Sigmoid colon (tissue), 7 donors: ENCODE data around the gene GNA12. TPM values are rescaled to one million over a fixed set of nuclear protein-coding genes. Genes with fewer than 3 reads are reported as not detected.

Source experiments
- DNase-seq: peaks from one replicate; pipeline ENCODE4 v3.0.0-alpha.2; 2019
- H3K27ac ChIP-seq, 4 donors: fragments of 200-600 bp; sonication (generic); one replicate each; pipeline ENCODE4 v1.5.1; 2016 to 2019; ENCODE audit warnings: mild to moderate bottlenecking in 1 of 4
- H3K27me3 ChIP-seq, 3 donors: fragments of 200-600 bp; sonication (generic); one replicate each; pipeline ENCODE4 v1.5.1; 2019; ENCODE audit warnings: mild to moderate bottlenecking in 1 of 3
- H3K36me3 ChIP-seq, 4 donors: fragments of 200-600 bp; sonication (generic); one replicate each; pipeline ENCODE4 v1.5.1; 2016 to 2019
- H3K4me1 ChIP-seq, 4 donors: fragments of 200-600 bp; sonication (generic); one replicate each; pipeline ENCODE4 v1.5.1; 2017 to 2019
- H3K4me3 ChIP-seq, 4 donors: fragments of 200-600 bp; sonication (generic); one replicate each; pipeline ENCODE4 v1.5.1; 2017 to 2019; ENCODE audit warnings: mild to moderate bottlenecking in 2 of 4, moderate library complexity in 1 of 4
- H3K9me3 ChIP-seq, 4 donors: fragments of 200-600 bp in 3 of 4; sonication (generic) in 3 of 4; one replicate each; pipeline versions ENCODE4 v1.5.1 to v1.6.1; 2013 to 2019
- CTCF ChIP-seq, 4 experiments: fragments of 450-650 bp in 3 of 4; fragments of 200-600 bp in 1 of 4; IDR thresholded peaks; one replicate each; pipeline ENCODE4 v1.5.1; 2016 to 2019; ENCODE audit warnings: antibody characterized with exemption in 4 of 4, mild to moderate bottlenecking in 3 of 4, moderate library complexity in 2 of 4
- EP300 ChIP-seq, 4 donors: sonication (generic); formaldehyde crosslinking; IDR thresholded peaks; one replicate each; pipeline ENCODE4 v1.6.1; 2017; ENCODE audit warnings: antibody characterized with exemption in 4 of 4
- POLR2A ChIP-seq, 2 donors: fragments of 450-650 bp; IDR thresholded peaks; one replicate each; pipeline ENCODE4 v1.6.1; 2016; ENCODE audit warnings: antibody characterized with exemption in 2 of 2, mild to moderate bottlenecking in 2 of 2, moderate library complexity in 2 of 2
- POLR2AphosphoS5 ChIP-seq, 4 donors: sonication (generic); formaldehyde crosslinking; IDR thresholded peaks; one replicate each; pipeline ENCODE4 v1.6.1; 2017; ENCODE audit warnings: antibody characterized with exemption in 4 of 4
- WGBS, 2 donors: extraction: QIAGEN DNeasy Blood & Tissue Kit; methylation state at CpG; one replicate each; pipeline ENCODE4 v1.1.7; 2013; 5-methylcytosine and 5-hydroxymethylcytosine counted together
- intact Hi-C: fragments of 100-400 bp; cut with DNase I; formaldehyde crosslinking; loops from one replicate; pipeline ENCODE4 v1.15.1; 2023
- polyA plus RNA-seq, 3 donors: library from polyadenylated mRNA; stranded (reverse); fragments of 200-250 nt; gene quantifications; one replicate each; pipeline ENCODE4 v1.2.3, GENCODE V29; 2013
- total RNA-seq, 4 donors: library from RNA; depleted of rRNA; stranded (reverse); fragments of >200 nt; gene quantifications; one replicate each; pipeline ENCODE4 v1.1.0, GENCODE V29; 2016
- donor health status: healthy with polysubstance abuse.
- donor health status: Bipolar disorder and iron deficiency.
- donor health status: healthy.

The GNA12 gene
- total and polyA plus RNA-seq, 7 donors = 13.2 to 46.5 (median 22.0) TPM

- no peak for DNase-seq
Measured at GRCh38 chr7:2880874-2881533, 36.9 kb upstream of the GNA12 start.

GRCh38 chr7:2880051-2880450 is 35.9 kb upstream of the GNA12 start:
- Histone ChIP-seq H3K36me3 (no peaks in the 10 kb centered on the region), H3K4me3 (no peak overlapping the region), H3K9me3 (no peaks in the 10 kb centered on the region), H3K4me1 (peaks cover 0 to 6% (median 2%) of the 10 kb centered on the region in 4 donors), H3K27me3 (no peaks in the 10 kb centered on the region), H3K27ac (no peak overlapping the region)
- TF ChIP-seq CTCF (IDR thresholded peaks at IDR 0.05) = no peak
- no peak for TF ChIP-seq EP300 (IDR thresholded peaks at IDR 0.05)
- TF ChIP-seq POLR2AphosphoS5 (IDR thresholded peaks at IDR 0.05) = no peak
- no peak for TF ChIP-seq POLR2A (IDR thresholded peaks at IDR 0.05)
- intact Hi-C loops = no loop called here
- no peak for DNase-seq
- 73 to 77% methylated on average over 8 of the region's 8 CpGs for WGBS, 2 donors

More at GRCh38 chr7:2880874-2881533, 36.9 kb upstream of the GNA12 start:
- no peaks in the 10 kb centered on the region for H3K9me3 ChIP-seq
- no peak for TF ChIP-seq EP300 (IDR thresholded peaks at IDR 0.05)
- no peak for TF ChIP-seq POLR2A (IDR thresholded peaks at IDR 0.05)
- TF ChIP-seq POLR2AphosphoS5 (IDR thresholded peaks at IDR 0.05) = no peak
- TF ChIP-seq CTCF (IDR thresholded peaks at IDR 0.05) = no peak
- H3K27ac ChIP-seq = no peak overlapping the region
- H3K4me1 ChIP-seq = peaks cover 0 to 6% (median 2%) of the 10 kb centered on the region in 4 donors
- no peaks in the 10 kb centered on the region for H3K27me3 ChIP-seq
- no peak overlapping the region for H3K4me3 ChIP-seq
- 60 to 81% methylated on average over 18 of the region's 18 CpGs for WGBS, 2 donors
- intact Hi-C loops = no loop called here
- no peaks in the 10 kb centered on the region for H3K36me3 ChIP-seq

- no peaks in the 10 kb centered on the region for H3K27me3 ChIP-seq
- 91 to 92% methylated on average over 8 of the region's 8 CpGs for WGBS, 2 donors
- DNase-seq = no peak
- H3K4me1 ChIP-seq = peaks cover 0 to 6% (median 2%) of the 10 kb centered on the region in 4 donors
- H3K27ac ChIP-seq = no peak overlapping the region
- H3K36me3 ChIP-seq = no peaks in the 10 kb centered on the region
- H3K4me3 ChIP-seq = no peak overlapping the region
- no peak for TF ChIP-seq POLR2AphosphoS5 (IDR thresholded peaks at IDR 0.05)
- H3K9me3 ChIP-seq = no peaks in the 10 kb centered on the region
- intact Hi-C loops = no loop called here
Measured at GRCh38 chr7:2879354-2879753, 35.2 kb upstream of the GNA12 start.

GRCh38 chr7:2878306-2878705 is 34.2 kb upstream of the GNA12 start:
- no peaks in the 10 kb centered on the region for H3K4me1 ChIP-seq
- no peak overlapping the region for H3K4me3 ChIP-seq
- no peak for DNase-seq
- no peaks in the 10 kb centered on the region for H3K9me3 ChIP-seq
- H3K36me3 ChIP-seq = no peaks in the 10 kb centered on the region
- H3K27me3 ChIP-seq = no peaks in the 10 kb centered on the region
- no peak for TF ChIP-seq CTCF (IDR thresholded peaks at IDR 0.05)
- TF ChIP-seq POLR2AphosphoS5 (IDR thresholded peaks at IDR 0.05) = no peak
- TF ChIP-seq EP300 (IDR thresholded peaks at IDR 0.05) = no peak
- TF ChIP-seq POLR2A (IDR thresholded peaks at IDR 0.05) = no peak
- 58 to 66% methylated on average over 3 of the region's 3 CpGs for WGBS, 2 donors
- intact Hi-C loops = no loop called here
- no peak overlapping the region for H3K27ac ChIP-seq

GRCh38 chr7:2876031-2876731 is 32.1 kb upstream of the GNA12 start:
- H3K36me3 ChIP-seq = no peaks in the 10 kb centered on the region
- no peaks in the 10 kb centered on the region for H3K4me1 ChIP-seq
- no peaks in the 10 kb centered on the region for H3K27me3 ChIP-seq
- H3K4me3 ChIP-seq = no peak overlapping the region
- no peak for TF ChIP-seq POLR2A (IDR thresholded peaks at IDR 0.05)
- TF ChIP-seq POLR2AphosphoS5 (IDR thresholded peaks at IDR 0.05) = no peak
- no peak for TF ChIP-seq CTCF (IDR thresholded peaks at IDR 0.05)
- no peak for TF ChIP-seq EP300 (IDR thresholded peaks at IDR 0.05)
- no peak for DNase-seq
- no peaks in the 10 kb centered on the region for H3K9me3 ChIP-seq
- no peak overlapping the region for H3K27ac ChIP-seq
- intact Hi-C loops = no loop called here
- WGBS, 2 donors = 35 to 68% methylated on average over 24 of the region's 24 CpGs
